WI38 (cell line): ENCODE results near the gene SYT12.

Source experiments
- H3K4me3 ChIP-seq: 2 replicates; pipeline ENCODE4 v1.5.1; 2011; ENCODE audit warnings: low read depth, mild to moderate bottlenecking, control low read depth, low read length
- CTCF ChIP-seq: IDR thresholded peaks from 2 replicates; pipeline ENCODE4 v1.5.1; 2012; ENCODE audit warnings: low read depth, mild to moderate bottlenecking, control low read depth, low read length

SYT12 gene

GRCh38 chr11:67071420-67072284 lies 48.7 kb downstream of the SYT12 start:
- H3K4me3 ChIP-seq: no peak overlapping the region

GRCh38 chr11:67072295-67072694 lies 49.4 kb downstream of the SYT12 start:
- H3K4me3 ChIP-seq: no peak overlapping the region
- TF ChIP-seq CTCF: no peak

More at GRCh38 chr11:67071420-67072284, 48.7 kb downstream of the SYT12 start:
- peak; percentile 80 for TF ChIP-seq CTCF

GRCh38 chr11:67073908-67074307 lies 51.0 kb downstream of the SYT12 start:
- no peak overlapping the region for H3K4me3 ChIP-seq
- no peak for TF ChIP-seq CTCF

GRCh38 chr11:67076202-67076601 lies 53.3 kb downstream of the SYT12 start:
- no peak overlapping the region for H3K4me3 ChIP-seq
- no peak for TF ChIP-seq CTCF

- no peak for TF ChIP-seq CTCF
- no peak overlapping the region for H3K4me3 ChIP-seq
These were observed 56.3 kb downstream of the SYT12 start for GRCh38 chr11:67079065-67079705.

GRCh38 chr11:67082071-67082791 lies 59.3 kb downstream of the SYT12 start:
- no peak for TF ChIP-seq CTCF
- H3K4me3 ChIP-seq: no peak overlapping the region
